Kidney epithelial cell (primary cell): ENCODE results near the gene HTR7. TPM values are rescaled to one million over a fixed set of nuclear protein-coding genes. Genes with fewer than 3 reads are reported as not detected.

Experiments used
- DNase-seq: peaks from one replicate; pipeline ENCODE4 v3.0.0-alpha.2; 2010; ENCODE audit warnings: low read depth
- H3K27me3 ChIP-seq: 2 replicates; pipeline ENCODE4 v1.6.0; 2011; ENCODE audit warnings: low read length; ENCODE audit not compliant: control insufficient read depth, insufficient read depth
- H3K36me3 ChIP-seq: 2 replicates; pipeline ENCODE4 v1.5.1; 2011; ENCODE audit warnings: low read length; ENCODE audit not compliant: control insufficient read depth, insufficient read depth
- H3K4me3 ChIP-seq: 2 replicates; pipeline ENCODE4 v1.5.1; 2011; ENCODE audit warnings: low read depth, mild to moderate bottlenecking, control low read depth, low read length
- total RNA-seq: library from RNA; depleted of rRNA; stranded (reverse); fragments of >200 nt; gene quantifications from 2 replicates; pipeline ENCODE4 v1.2.3, GENCODE V29; 2015
- TF ChIP-seq, protein P1 (sequence below): IDR thresholded peaks from 2 replicates; pipeline ENCODE4 v1.5.1; 2011; ENCODE audit warnings: mild to moderate bottlenecking, moderate library complexity, low read length, control low read depth, inconsistent platforms; ENCODE audit not compliant: insufficient read depth, poor library complexity, severe bottlenecking

Gene HTR7
- total RNA-seq, 1 donor from 2014 or later = 0.17 TPM

DNA sequence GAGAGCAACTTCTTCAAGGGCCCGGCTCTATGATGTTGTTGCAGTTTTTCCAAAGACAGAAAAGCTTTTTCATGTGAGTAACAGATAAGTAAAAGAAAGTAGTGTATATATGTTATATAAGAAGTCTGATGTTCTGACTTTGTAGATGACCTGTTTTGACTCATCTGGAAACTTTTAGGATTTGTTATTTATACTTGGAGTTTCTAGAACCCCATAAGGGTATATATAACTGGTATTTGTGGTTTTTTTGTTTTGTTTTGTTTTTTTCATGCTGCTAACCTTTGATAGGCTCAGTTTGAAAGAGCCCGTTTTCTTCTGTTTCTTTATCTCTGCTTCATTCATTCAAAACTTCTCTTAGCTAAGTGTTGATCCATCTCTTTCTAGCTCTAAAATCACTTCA lies 21.2 kb upstream of the HTR7 start:
- no peak overlapping the region for H3K4me3 ChIP-seq
- TF ChIP-seq, protein P1, sequence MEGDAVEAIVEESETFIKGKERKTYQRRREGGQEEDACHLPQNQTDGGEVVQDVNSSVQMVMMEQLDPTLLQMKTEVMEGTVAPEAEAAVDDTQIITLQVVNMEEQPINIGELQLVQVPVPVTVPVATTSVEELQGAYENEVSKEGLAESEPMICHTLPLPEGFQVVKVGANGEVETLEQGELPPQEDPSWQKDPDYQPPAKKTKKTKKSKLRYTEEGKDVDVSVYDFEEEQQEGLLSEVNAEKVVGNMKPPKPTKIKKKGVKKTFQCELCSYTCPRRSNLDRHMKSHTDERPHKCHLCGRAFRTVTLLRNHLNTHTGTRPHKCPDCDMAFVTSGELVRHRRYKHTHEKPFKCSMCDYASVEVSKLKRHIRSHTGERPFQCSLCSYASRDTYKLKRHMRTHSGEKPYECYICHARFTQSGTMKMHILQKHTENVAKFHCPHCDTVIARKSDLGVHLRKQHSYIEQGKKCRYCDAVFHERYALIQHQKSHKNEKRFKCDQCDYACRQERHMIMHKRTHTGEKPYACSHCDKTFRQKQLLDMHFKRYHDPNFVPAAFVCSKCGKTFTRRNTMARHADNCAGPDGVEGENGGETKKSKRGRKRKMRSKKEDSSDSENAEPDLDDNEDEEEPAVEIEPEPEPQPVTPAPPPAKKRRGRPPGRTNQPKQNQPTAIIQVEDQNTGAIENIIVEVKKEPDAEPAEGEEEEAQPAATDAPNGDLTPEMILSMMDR = no peak
- H3K27me3 ChIP-seq = no peaks in the 10 kb centered on the region
- DNase-seq = no peak
- H3K36me3 ChIP-seq = no peaks in the 10 kb centered on the region

DNA sequence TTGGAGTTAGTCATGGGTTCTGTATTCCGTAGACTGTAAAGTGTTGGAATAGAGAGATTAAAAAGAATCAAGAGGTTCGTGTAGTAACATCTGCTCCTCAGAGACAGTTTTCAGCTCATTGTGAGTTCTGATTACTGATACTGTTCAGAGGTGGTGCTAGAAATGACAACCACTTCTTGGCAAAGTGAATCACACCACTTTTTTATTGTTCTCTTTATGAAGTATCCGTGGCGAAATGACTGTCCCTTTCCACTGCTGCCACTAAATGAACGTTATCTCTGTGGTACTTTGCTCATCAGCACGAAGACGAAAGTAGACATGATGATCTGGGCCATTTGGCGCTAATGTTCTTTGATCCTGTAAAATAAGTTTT lies 14.8 kb upstream of the HTR7 start:
- H3K4me3 ChIP-seq = peak overlapping the region; percentile 98
- no peaks in the 10 kb centered on the region for H3K27me3 ChIP-seq

DNA sequence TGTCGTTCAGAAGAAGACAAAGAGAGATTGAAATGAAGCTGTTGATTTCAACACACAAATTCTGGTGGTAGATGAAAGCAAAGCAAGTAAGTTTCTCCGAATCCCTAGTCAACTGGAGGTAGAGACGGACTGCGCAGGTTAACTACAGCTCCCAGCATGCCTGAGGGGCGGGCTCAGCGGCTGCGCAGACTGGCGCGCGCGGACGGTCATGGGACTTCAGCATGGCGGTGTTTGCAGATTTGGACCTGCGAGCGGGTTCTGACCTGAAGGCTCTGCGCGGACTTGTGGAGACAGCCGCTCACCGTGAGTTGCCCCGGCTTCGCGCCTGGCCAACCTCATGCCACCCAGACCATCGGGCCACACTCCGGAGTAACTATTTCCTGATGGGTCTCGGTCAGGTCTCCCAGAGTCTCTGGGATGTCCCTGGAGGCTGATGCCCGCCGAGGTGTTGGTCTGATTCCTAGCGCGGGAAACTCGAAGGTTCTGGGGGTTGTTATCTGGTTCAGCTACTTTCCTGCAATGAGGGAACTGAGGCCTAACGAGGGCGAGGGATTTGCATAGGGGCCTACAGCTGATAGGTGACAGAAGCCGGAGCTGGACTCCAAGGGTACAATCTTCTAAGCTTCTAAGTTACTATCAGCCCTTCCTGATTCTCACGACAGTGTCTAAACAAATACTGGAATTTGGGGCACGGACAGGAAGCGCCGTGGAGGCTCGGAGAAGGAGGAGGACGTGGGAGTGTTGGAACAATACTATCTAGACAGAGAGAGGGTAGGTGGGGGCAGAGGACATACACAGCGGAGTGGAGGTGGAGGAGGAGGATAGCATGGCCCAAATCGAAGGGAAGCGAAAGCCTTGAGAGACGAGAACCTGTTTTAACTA lies 14.2 kb upstream of the HTR7 start, which contains the start of gene RPP30:
TSS of gene RPP30 (plus strand) at position 209 of the 882 bp plus-strand sequence. CDS start at position 222, 13 bp downstream.
- TF ChIP-seq, protein P1 = no peak

More for the DNA sequence above, 14.8 kb upstream of the HTR7 start:
- no peaks in the 10 kb centered on the region for H3K36me3 ChIP-seq
- TF ChIP-seq, protein P1 = no peak
- no peak for DNase-seq

DNA sequence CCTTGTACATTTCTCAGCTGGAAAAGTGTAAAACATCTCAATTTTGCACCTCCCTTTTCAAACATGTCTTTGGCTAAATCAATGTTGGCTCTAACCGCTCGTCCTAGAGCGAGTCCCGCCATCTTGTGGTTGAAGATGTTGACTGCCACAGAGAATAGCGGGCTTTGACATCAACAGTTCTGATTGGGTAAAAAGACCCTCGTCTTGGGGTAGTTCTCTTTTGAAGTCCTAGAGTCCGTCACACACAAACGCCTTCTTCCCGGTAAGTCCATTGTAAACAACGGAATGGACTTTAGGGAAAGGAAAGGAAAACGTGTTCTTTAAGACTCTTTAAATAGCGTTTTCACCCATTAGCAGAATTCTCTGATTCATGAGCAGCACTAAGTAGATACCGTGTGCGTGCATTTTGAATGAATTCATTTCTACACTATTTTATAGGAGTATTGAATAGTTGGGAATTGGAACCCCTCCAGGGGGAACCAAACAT lies 13.5 kb upstream of the HTR7 start:
- peak; percentile 68 for DNase-seq
- Histone ChIP-seq H3K27me3 (no peaks in the 10 kb centered on the region), H3K36me3 (no peaks in the 10 kb centered on the region), H3K4me3 (peak overlapping the region; percentile 98)
- TF ChIP-seq, protein P1 = peak; percentile 62

More for the DNA sequence above, 14.2 kb upstream of the HTR7 start, which contains the start of gene RPP30:
- peak; percentile 49 for DNase-seq
- H3K4me3 ChIP-seq = peak within 1 kb of the TSS; percentile 98
- no peaks in the 10 kb centered on the region for H3K27me3 ChIP-seq
- H3K36me3 ChIP-seq = no peaks in the 10 kb centered on the region

DNA sequence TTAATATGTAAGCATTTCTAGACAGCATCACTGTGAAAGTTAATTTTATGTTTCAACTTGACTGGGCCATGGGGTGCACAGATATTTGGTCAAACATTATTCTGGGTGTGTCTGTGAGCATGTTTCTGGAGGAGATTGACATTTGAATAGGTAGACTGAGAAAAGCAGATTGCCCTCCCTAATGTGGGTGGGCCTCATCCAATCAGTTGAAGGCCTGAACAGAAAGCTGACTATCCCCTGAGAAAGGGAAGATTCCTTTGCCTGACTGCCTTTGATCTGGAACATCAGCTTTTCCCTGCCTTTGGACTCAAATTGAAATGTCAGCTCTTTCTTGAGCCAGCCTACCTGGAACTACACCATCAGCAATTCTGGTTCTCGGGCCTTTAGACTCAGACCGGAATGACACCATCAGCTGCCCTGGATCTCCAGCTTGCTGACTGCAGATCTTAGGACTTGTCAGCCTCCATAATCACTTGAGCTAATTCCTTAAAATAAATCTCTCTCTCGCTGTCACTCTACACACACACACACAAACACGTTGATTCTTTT lies 8.3 kb upstream of the HTR7 start:
- no peak for DNase-seq
- H3K36me3 ChIP-seq = no peaks in the 10 kb centered on the region
- H3K4me3 ChIP-seq = no peak overlapping the region
- peaks cover 4% of the 10 kb centered on the region for H3K27me3 ChIP-seq
- TF ChIP-seq, protein P1 = no peak
